Inflammatory macrophage (primary cell): ENCODE measurements around the gene TJP2.
A peak's percentile ranks its signal among the peaks of the same experiment; 100 is the strongest.

Experiments used
- DNase-seq, 2 donors: peaks; one replicate each; pipeline ENCODE4 v3.0.0-alpha.2; 2020 to 2022

TJP2 gene

DNA sequence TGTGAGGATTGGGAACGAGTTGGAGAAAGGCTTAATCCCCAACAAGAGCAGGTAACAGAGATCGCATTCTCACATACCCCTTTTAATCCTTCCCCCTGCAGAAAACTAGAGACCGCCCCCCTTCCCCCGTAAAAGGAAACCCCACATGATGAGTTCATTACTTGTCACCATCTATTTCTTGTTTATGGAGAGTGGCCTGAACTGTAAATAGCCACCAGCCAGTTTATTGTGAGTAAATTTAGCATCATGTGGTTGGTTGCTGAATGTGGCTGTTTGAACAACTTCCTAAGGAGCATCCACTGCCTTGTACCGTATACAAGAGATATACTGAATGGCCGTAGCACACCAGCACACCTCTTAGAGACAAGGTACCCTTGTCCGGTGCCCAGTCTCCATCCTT lies 62.1 kb downstream of the TJP2 start:
- no peak for DNase-seq

DNA sequence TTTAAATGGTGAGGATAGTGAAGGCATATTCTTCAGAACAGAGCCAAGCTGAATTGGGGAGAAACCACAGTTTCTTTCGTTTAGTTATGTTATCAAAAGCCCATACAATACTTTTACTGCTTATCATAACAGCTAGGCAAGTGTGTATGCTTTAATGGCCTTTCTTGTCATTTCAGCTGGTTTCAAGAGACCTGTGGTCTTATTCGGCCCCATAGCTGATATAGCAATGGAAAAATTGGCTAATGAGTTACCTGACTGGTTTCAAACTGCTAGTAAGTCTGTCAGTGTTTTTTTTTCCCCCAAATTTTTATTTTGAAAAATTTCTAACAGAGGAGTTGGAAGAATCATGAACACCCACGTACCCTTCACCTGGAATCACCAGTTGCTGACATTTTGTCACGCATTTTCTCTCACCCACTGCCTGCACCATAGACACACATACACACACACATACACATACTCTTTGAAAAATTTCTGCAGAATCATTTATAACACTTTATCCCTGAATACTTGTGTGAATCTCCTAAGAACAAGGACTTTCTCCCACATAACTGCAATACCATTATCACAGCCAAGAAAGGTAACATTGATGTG lies 63.7 kb downstream of the TJP2 start:
- no peak for DNase-seq

DNA sequence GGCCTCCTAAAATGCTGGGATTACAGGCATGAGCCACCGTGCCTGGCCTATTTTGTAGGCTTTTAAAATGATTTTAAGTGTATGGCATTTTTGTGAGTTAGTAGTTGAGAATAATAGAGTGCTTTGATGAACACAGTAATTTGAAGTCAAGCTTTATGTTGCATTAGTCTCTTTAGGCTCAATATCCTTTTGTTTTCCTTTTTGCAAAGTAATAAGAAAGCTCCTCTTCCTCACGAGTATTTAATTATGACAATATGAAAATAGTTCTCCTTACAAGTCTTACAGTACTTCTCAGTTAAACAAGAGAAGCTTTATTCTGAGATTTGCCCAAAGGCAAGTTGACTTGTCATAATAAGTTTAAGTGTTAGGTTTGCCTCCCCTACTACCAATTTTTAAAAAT lies 69.0 kb downstream of the TJP2 start:
- no peak for DNase-seq

DNA sequence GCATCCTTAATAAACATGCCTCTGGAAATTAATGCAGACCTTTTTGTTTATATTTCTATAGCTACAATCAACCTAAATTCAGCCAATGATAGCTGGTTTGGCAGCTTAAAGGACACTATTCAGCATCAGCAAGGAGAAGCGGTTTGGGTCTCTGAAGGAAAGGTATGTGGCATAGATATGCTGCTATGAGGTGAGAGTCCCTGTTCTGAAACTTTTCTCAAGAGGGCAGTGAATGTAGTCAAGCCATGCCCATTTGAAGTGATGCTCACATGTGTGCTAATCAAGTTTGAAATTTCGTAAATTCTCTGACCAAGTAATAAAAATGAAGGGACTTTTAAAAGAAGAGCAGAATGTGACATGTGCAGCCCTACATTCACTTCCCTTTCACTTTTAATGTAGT lies 72.6 kb downstream of the TJP2 start:
- no peak for DNase-seq

DNA sequence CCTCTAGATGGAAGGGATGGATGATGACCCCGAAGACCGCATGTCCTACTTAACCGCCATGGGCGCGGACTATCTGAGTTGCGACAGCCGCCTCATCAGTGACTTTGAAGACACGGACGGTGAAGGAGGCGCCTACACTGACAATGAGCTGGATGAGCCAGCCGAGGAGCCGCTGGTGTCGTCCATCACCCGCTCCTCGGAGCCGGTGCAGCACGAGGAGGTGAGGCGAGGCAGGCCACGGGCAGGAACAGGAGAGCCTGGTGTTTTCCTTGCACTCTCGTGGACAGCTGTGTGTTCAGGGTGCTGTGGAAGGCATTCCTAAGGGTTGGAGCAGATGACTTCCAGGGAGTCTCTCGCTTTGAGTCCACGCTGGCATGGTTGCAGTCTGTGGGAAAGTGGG lies 73.9 kb downstream of the TJP2 start:
- no peak for DNase-seq

DNA sequence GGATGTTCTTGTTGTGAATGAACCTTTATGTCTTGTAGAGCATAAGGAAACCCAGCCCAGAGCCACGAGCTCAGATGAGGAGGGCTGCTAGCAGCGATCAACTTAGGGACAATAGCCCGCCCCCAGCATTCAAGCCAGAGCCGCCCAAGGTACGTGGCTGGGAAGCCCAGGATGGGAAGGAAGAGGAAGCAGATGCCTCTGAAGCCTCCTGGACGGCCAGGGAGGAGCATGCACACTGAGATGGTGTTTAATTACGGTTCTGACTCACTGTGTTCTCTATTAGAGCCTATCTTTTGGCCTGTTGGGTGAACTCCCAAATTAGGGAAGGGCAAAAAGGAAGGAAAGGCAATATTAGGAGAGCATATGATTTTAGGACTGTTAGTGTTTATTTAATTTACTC lies 75.3 kb downstream of the TJP2 start:
- no peak for DNase-seq

DNA sequence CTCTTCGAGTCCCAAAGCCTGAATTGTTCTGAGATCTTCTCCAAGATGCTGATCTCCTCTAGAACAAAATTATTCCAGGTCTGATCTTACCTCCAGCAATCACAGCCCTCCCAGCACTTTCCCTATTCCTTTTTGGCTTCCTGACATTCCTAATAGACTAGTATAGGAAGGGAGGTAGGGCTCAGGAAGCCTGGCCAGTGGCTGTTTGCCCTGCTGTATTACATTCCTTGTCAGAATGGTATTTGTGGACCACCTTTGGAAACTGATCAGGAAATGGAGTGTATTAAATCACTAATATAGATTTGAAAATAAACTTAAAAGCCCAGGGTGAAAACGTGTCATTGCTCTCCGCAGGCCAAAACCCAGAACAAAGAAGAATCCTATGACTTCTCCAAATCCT lies 76.6 kb downstream of the TJP2 start:
- no peak for DNase-seq

DNA sequence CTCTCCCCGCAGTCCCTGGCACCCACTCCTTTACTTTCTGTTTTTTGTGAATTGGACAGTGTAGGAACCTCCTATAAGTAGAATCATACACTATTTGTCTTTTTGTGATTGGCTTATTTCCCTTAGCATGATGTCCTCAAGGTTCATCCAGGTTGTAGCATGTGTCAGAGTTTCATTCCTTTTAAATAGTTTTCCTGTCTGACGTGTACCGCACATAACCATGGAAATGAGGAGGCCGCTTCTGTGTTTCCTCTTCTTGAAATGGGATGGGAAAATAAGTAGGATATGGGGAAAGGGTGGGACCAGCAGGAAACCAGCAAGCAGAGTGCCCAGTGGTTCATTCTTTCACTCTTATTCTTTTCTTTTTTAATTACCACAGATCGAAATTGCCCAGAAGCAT lies 78.4 kb downstream of the TJP2 start:
- DNase-seq = no peak

DNA sequence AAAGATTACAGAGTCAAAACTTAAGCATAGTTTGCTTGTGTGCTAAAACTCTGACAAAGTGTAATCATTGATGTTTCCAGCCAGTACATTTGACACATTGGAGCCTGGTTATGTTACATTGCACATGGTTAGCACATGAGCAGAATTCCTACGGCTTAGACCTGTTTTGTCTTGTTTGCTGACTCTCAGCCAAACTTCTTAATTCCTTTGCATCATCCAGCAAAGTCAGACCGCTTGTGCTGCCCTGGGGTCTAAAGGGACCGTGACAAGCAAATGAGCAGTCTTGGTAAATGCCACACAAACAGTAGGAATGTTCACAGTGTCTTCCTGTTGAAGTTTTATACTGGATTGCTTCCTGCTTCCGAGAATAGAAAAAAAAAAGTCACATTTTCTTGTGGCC lies 79.0 kb downstream of the TJP2 start:
- no peak for DNase-seq

DNA sequence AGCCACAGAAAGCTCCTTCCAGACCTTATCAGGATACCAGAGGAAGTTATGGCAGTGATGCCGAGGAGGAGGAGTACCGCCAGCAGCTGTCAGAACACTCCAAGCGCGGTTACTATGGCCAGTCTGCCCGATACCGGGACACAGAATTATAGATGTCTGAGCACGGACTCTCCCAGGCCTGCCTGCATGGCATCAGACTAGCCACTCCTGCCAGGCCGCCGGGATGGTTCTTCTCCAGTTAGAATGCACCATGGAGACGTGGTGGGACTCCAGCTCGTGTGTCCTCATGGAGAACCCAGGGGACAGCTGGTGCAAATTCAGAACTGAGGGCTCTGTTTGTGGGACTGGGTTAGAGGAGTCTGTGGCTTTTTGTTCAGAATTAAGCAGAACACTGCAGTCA lies 80.1 kb downstream of the TJP2 start:
- no peak for DNase-seq

DNA sequence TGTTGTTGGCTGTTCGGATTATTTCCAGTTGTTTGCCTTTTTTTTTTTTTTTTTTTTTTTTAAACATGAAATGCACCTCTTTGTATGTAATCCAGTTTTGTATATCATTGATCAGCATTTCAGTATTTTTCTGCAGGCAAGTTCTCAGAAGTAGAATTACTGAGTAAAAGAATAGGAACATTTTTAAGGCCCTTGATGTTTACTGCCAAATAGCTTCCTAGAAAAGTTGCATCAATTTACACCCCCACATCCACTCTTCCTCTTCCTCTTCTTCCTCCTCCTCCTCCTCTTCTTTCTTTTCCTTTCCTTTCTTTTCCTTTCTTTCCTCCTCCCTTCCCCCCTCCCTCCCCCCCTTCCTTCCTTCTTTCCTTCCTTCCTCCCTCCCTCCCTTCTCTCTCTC lies 81.5 kb downstream of the TJP2 start:
- no peak for DNase-seq

DNA sequence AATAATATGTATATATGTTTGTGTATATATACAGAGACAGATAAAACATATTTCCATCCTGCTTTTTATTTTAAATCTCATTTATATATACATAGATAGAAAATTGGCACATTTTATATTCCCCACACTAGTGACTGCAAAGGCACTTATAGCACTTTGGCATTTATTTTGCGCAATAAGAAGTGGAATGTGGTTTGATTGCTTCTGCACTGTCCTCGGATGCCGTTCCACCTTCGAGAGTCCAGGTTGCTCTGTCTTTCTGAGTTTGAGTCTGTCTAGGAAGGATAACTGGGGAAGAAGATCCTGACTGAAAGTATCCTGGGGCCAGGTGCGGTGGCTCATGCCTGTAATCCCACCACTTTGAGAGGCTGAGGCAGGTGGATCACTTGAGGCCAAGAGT lies 84.5 kb downstream of the TJP2 start:
- DNase-seq = no peak

DNA sequence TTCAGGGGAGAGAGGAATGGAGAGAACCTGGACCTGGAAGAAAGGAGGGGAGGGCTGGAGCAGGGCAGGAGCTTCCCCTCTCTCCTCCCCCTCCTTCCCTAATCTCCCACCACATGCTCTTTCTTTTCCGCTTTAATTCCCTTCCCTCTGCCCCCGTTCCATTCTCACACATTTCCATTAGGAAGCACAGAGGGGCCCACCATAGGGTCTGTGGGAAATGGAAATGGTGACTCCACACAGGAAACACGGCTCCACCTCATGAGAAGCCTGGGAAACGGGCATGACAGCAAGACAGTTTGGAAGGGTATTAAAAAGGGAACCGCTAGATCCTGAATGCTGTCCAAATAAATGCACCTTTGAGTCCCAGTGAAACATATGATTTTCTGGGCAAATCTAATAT lies 86.1 kb downstream of the TJP2 start:
- no peak for DNase-seq

DNA sequence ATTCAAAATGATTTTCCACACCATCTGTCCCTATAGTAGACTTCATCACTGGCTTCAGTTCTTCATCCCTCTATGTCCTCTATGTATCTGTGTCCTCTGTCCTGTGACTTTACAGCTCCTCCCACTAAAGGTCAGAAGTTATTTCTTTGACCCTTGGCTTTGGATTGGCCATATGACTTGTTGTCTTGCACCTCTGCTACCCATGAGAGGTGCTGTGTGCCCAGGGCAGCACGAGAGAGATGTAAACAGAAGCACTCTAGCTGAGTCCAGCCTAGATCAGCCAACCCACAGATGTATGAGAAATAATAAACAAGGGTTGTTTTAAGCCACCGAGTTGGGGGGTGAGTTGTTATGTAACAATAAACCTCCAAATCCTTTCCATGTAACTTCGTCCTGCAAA lies 87.6 kb downstream of the TJP2 start:
- DNase-seq = no peak

DNA sequence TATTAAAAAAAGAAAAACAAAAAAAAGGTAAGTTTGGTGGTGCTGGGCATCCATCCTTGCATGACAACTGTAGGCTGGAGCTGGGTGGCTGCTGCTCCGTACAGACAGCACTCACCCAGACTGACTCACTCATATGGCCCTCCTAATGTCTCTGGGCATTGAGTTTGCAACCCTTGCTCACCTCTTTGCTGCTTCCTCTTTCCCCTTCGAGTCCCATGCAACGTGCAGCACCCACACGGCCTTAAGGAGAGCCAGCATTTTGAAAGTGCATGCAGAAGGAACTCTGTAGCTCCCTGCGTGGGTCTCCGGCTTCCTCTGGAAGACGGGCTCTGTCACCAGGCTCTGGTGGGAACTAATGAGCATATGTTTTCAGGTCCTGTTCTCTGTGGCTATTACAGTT lies 90.4 kb downstream of the TJP2 start:
- DNase-seq = peak; percentile 92 to 98

DNA sequence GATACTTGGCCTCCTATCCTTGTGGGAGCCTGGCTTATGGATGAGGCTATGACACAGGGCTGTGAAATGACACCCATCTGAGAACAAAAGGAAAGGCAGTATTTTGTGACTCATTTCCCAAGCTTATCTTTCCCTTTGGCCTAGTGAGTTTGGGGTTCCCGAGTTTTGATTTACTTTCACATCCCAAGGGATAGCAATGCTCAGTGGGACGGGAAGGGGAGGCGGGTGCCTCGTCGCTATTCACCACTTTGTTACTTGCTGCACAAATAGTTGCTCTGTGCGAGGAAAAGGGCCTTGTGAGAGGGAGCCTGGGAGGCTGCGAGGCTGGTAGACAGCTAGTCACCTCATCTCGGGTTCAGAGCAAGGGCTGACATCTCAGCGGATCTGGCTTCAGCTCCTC lies 91.8 kb downstream of the TJP2 start:
- no peak for DNase-seq

DNA sequence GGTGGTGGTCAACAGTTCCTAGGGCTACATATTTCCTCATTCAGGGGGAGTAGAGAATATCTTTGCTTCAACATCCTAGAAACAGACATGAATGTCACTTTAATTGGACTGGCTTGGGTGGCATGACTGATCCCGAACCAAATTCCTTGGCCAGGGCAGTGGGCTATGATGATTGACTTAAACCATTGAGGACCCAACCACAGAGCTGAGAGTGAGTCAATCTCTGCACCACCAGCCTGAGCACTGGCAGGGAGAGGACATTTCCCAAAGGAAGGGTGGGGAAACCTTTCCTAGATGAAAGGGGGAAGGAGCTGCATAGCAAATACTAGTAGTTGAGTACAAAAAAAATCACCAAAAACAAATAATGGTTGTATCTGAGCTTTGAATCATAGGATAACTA lies 98.1 kb downstream of the TJP2 start:
- DNase-seq = no peak

DNA sequence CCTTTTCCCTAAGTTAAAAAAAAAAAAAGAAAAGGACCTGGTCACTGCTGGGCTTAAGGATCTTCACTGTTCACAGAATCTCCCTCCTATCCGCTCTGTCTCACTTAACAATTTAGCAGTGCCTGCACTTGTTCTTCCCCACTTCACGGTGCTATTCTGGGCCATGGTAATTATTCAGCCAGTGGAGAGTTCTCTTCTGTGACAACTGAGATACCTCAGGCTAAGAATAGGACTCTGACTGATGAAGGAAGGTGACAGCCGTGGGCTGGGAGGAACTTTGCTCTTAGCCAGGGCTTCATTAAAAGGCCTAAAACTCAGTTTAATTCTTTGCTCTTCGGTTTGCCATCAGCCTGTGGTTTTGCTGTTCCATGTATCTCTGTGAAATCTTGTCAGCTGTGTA lies 99.1 kb downstream of the TJP2 start:
- DNase-seq = no peak

DNA sequence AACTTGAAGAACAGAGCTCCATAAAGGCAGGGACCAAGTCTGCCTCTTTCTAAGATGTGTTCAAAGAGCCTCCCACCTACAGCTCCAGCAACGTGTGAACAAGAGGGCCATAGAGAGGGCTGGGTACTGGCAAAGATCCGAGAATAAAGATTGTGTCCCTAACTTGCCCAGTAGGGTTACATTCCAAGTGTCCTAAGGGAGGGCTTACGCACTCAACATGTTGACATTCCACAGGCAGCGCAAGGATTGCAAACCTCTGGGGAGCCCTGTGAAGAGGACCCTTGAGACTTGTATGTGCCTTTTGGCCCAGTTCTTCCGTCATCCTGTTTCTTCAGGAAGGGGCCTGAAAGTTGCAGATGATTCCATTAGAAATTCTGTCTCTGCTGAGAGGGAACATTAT lies 102.7 kb downstream of the TJP2 start:
- no peak for DNase-seq

DNA sequence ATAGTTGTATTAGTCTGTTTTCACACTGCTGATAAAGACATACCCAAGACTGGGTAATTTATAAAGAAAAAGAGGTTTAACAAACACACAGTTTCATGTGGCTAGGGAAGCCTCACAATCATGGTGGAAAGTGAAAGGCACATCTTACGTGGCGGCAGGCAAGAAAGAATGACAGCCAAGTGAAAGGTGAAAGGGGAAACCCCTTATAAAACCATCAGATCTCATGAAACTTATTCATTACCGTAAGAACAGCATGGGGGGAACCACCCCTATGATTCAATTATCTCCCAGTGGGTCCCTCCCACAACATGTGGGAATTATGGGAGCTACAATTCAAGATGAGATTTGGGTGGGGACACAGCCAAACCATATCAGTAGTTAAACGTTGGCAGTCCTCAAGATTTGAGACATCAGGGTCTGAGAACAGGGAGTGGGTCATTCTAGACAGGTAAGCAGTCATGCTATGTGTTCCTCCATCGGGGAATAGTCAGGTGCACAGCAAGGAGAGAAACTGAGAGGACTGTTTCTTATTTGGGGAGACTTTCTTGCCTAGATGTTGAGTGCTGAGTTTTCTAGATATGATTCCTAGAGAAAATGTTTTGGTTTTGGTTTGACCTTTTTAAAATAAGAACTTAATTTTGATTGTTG lies 105.1 kb downstream of the TJP2 start:
- no peak for DNase-seq

DNA sequence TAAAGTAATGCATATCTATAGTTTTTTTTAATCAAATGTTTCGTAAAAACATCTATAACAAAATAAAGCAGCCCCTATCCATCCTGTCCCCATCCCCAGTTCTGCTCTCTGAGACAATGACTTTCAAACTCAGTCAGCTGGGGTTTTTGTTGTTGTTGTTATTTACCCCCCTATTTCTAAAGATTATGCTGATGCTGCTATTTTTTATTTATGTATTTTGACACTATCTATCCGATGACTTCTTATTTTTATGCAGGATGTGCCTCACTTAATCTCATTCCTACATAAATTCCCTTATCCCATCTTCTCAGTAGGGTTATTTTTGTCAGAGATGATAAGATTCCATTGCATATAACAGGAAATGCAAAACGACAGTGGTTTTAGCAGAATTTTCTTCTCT lies 105.7 kb downstream of the TJP2 start:
- no peak for DNase-seq

DNA sequence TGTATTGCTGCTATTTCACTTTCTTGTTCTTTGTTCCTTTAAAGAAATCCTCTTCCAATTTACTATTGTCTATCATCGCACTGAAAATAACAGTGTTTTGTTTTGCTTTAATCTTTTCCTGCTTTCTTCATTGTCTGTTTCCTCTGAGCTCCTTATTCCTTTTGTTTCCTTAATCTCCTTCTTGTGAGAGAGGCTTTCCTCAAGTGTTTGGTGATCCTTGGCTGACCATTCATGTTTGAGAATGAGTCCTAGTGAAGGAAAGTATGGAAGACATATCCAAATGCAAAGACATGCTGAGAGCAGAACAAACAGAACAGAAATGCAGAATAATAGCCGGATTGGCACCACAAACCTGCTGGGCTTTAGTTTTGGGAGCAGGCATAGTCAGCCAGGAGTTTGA lies 108.9 kb downstream of the TJP2 start:
- no peak for DNase-seq

DNA sequence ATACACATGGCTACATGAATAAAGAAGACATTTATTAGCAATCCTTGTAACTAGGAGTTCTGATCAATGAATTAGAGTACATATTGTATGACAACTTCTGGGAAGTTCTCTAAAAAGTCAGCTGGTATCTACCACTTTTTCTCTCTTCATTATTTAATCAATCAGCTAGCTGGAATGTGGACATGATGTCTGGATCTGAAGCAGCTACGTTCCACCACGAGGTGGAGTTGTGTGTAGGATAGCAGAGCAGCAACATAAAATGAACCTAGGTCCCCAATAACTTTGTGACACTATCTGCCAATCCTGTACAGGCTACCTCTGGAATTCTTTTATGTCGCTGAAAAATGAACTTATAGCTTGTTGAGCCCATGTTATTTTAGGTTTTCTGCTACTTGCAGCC lies 118.0 kb downstream of the TJP2 start:
- DNase-seq = no peak

DNA sequence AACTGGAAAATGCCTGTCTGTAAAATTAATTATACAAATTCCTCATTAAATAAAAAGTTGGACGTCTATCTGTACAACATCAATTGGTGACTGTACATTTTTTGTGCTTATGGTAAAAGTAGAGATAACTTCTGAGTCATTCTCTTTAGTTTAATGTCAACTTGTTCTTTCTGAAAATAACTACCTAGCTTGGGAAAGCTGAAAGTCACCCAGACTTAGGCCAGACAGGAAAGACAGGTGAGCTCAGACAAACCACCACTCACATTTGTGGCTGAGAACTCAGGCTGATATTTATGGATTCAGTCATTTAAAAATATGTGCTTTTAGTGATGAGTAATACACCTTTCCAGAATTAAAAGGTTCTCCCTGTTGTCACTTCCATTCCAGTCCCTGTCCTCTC lies 119.1 kb downstream of the TJP2 start:
- no peak for DNase-seq

DNA sequence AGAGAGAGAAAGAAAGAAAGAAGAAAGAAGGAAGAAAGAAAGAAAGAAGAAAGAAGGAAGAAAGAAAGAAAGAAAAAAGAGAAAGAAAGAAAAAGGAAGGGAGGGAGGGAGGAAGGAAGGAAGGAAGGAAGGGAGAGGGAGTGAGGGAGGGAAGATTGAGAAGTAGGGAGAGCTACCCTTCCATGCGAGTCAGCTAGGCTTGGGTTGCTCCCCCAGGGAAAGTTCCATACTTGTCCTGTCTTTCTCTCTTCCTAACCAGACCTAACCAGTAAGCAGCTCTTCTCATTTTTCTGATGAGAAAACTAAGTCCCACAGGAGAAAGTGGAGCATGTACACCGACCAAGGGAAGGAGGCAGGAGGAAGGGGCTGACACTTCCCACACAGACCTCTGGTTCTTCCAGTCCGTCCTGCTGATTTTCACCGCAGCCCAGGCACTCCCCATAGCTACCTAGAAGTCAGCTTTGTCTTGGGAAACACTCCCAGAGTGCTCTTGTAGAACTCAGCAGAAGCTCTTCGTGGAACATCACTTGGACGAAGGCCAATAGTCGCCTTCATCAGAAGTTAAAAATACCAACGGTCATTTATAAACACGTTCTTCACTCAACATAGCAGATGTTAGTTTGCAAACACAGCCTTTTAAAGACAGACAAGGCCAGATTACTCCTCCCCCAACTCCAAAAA lies 121.9 kb downstream of the TJP2 start:
- DNase-seq = no peak
